SJCRH30 (cell line): Measurements from ENCODE around the gene HOXD8. TPM values are rescaled to one million over a fixed set of nuclear protein-coding genes. Genes with fewer than 3 reads are reported as not detected.

Experiments used
- DNase-seq, 2 experiments: peaks; one replicate each; pipeline ENCODE4 v3.0.0-alpha.2; 2015 to 2020
- H3K27ac ChIP-seq: fragments of 250-450 bp; sonication (Bioruptor Pico); 2 replicates; pipeline ENCODE4 v1.5.1; 2020; ENCODE audit warnings: mild to moderate bottlenecking, moderate library complexity
- H3K27me3 ChIP-seq: fragments of 250-450 bp; sonication (Bioruptor Pico); 2 replicates; pipeline ENCODE4 v1.5.1; 2020; ENCODE audit warnings: mild to moderate bottlenecking, moderate library complexity
- H3K36me3 ChIP-seq: fragments of 250-450 bp; sonication (Bioruptor Pico); 2 replicates; pipeline ENCODE4 v1.5.1; 2020; ENCODE audit warnings: mild to moderate bottlenecking, moderate library complexity
- H3K4me1 ChIP-seq: fragments of 250-450 bp; sonication (Bioruptor Pico); 2 replicates; pipeline ENCODE4 v1.5.1; 2020; ENCODE audit warnings: mild to moderate bottlenecking, moderate library complexity
- H3K4me3 ChIP-seq: fragments of 250-450 bp; sonication (Bioruptor Pico); 2 replicates; pipeline ENCODE4 v1.5.1; 2020; ENCODE audit warnings: mild to moderate bottlenecking, moderate library complexity
- H3K9me3 ChIP-seq: fragments of 250-450 bp; sonication (Bioruptor Pico); replicated peaks from 2 replicates; pipeline ENCODE4 v1.5.1; 2020; ENCODE audit warnings: mild to moderate bottlenecking, moderate library complexity
- total RNA-seq: library from RNA; depleted of rRNA; stranded (reverse); fragments of >200 nt; shearing (Covaris generic); gene quantifications from 2 replicates; pipeline ENCODE4 v1.2.3, GENCODE V29; 2014; rRNA removed

HOXD8 gene
- total RNA-seq, 1 experiment from 2014 or later: 9.9 TPM

DNA sequence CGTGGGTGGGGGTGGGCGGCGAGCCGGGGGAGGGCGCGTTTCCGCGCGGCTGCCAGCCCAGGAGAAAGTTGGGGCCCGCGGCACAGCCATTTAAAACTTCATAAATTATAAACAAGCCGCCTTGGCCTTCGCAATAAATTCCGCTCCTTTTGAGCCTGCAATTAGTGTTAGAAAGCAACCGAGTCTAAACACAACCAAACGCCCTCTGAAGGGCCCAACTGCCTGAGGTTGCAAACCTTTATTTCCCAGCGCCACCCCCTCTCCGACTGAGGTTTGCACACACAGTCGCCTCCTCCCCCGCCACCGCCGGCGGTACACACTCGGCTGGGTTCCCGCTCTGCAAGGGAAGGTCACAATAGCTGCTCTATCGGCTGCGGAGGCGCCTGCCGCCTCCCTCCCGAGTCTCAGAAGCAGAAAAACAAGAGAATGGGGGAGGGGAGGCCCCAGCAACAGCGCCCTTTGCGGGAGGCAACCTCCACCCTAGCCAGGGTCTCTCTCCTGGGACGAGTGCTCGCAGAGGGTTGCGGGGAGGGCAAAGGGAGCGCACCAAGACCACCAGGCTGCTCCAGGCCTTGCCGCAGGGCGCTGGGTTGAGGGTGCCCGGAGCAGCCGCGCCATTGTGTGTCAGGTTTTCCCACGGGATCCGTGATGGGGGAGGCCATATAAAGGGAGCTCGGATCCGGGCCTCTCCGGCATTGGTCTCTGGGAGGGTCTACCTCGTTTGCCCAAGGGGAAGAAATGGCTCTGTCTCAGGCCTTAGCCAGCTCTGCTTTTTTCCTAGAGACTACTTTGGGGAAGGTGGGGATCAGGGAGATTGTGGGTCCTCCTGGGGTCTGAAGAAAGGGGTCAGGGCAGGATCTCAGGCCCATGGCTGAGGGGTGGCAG is 45.6 kb downstream of the HOXD8 start:
- DNase-seq: no peak
- Histone ChIP-seq H3K4me3 (no peak overlapping the region), H3K36me3 (no peaks in the 10 kb centered on the region), H3K4me1 (no peaks in the 10 kb centered on the region), H3K27ac (no peak overlapping the region), H3K27me3 (no peaks in the 10 kb centered on the region), H3K9me3 (no peaks in the 10 kb centered on the region)

GRCh38 chr2:176175709-176176607 is 46.5 kb downstream of the HOXD8 start:
- H3K27ac ChIP-seq: no peak overlapping the region
- H3K9me3 ChIP-seq: no peaks in the 10 kb centered on the region
- H3K27me3 ChIP-seq: no peaks in the 10 kb centered on the region
- DNase-seq: no peak
- H3K4me1 ChIP-seq: no peaks in the 10 kb centered on the region
- no peak overlapping the region for H3K4me3 ChIP-seq
- no peaks in the 10 kb centered on the region for H3K36me3 ChIP-seq

GRCh38 chr2:176177580-176178037 is 48.1 kb downstream of the HOXD8 start:
- Histone ChIP-seq H3K27ac (no peak overlapping the region), H3K27me3 (no peaks in the 10 kb centered on the region), H3K9me3 (no peaks in the 10 kb centered on the region), H3K4me1 (no peaks in the 10 kb centered on the region), H3K4me3 (no peak overlapping the region), H3K36me3 (no peaks in the 10 kb centered on the region)
- DNase-seq: no peak

GRCh38 chr2:176178038-176178756 is 48.7 kb downstream of the HOXD8 start:
- Histone ChIP-seq H3K27ac (no peak overlapping the region), H3K4me1 (no peaks in the 10 kb centered on the region), H3K36me3 (no peaks in the 10 kb centered on the region), H3K4me3 (no peak overlapping the region), H3K27me3 (no peaks in the 10 kb centered on the region), H3K9me3 (no peaks in the 10 kb centered on the region)
- DNase-seq: no peak

- Histone ChIP-seq H3K4me3 (no peak overlapping the region), H3K9me3 (no peaks in the 10 kb centered on the region), H3K36me3 (no peaks in the 10 kb centered on the region), H3K27ac (no peak overlapping the region), H3K4me1 (no peaks in the 10 kb centered on the region), H3K27me3 (no peaks in the 10 kb centered on the region)
- DNase-seq: no peak
Measured at GRCh38 chr2:176178757-176179295, 49.3 kb downstream of the HOXD8 start.

DNA sequence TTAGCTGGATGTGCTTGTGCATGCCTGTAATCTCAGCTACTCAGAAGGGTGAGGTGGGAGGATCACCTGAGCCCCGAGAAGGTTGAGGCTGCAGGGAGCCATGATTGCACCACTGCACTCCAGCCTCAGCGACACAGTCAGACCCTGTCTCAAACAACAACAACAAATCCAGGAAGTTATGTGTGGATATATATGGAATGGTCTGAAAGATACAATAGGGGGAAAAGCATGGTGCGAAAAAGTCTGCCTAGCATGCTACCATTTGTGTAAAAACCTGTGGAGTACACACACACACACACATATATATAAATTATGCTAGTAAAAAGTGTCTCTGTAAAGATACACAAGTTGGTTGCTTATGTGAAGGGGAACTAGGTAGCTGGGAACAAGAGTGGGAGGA is 52.0 kb downstream of the HOXD8 start:
- H3K4me3 ChIP-seq: no peak overlapping the region
- no peaks in the 10 kb centered on the region for H3K27me3 ChIP-seq
- H3K9me3 ChIP-seq: no peaks in the 10 kb centered on the region
- DNase-seq: no peak
- no peaks in the 10 kb centered on the region for H3K36me3 ChIP-seq
- no peaks in the 10 kb centered on the region for H3K4me1 ChIP-seq
- no peak overlapping the region for H3K27ac ChIP-seq

Other genes with a start within 250 kb of the HOXD8 start
- gene LNPK, start 127.4 kb upstream of the HOXD8 start, total RNA-seq: 29.4 and 29.5 TPM in 2 replicates
- not detected in 2 replicates for gene EVX2, start 45.7 kb upstream of the HOXD8 start, total RNA-seq
- gene HOXD13, start 37.0 kb upstream of the HOXD8 start, total RNA-seq: 11.0 and 13.6 TPM in 2 replicates
- gene HOXD12, start 29.9 kb upstream of the HOXD8 start, total RNA-seq: 0.10 TPM in 1 of 2 replicates, not detected in the other
- 3.1 and 3.7 TPM in 2 replicates for gene HOXD11, start 22.4 kb upstream of the HOXD8 start, total RNA-seq
- 1.3 and 2.2 TPM in 2 replicates for gene HOXD10, start 12.9 kb upstream of the HOXD8 start, total RNA-seq
- 3.9 and 4.4 TPM in 2 replicates for gene HOXD9, start 7.0 kb upstream of the HOXD8 start, total RNA-seq
- not detected in 2 replicates for gene HOXD4, start 21.8 kb downstream of the HOXD8 start, total RNA-seq
- gene HOXD3, start 27.6 kb downstream of the HOXD8 start, total RNA-seq: not detected in 2 replicates
- gene HOXD1, start 59.0 kb downstream of the HOXD8 start, total RNA-seq: 0.06 TPM in 1 of 2 replicates, not detected in the other
- 38.0 and 39.3 TPM in 2 replicates for gene MTX2, start 139.7 kb downstream of the HOXD8 start, total RNA-seq